Loucy (cell line): ENCODE results near the gene TJP3.

Source experiments
- CTCF ChIP-seq: fragments of 200-600 bp; sonication (generic); conservative IDR thresholded peaks from 2 replicates; pipeline ENCODE4 v1.5.1; 2014; ENCODE audit warnings: mild to moderate bottlenecking, antibody characterized with exemption, low read length
- EZH2phosphoT487 ChIP-seq: fragments of 200-600 bp; IDR thresholded peaks from 2 replicates; pipeline ENCODE4 v1.6.1; 2018; ENCODE audit warnings: antibody characterized with exemption, mild to moderate bottlenecking, moderate library complexity, borderline replicate concordance

- TF ChIP-seq CTCF = no peak
- no peak for TF ChIP-seq EZH2phosphoT487
These were observed 36.3 kb upstream of the TJP3 start for GRCh38 chr19:3671680-3672574.
